NCI-H2081 treated with DMSO at 0.1 percent for 48 hours (cell line): ENCODE measurements around the gene DOCK3.

Source experiments
- DNase-seq: peaks from one replicate; lab custom pipeline; 2025; lab: John Stamatoyannopoulos, UW

Gene DOCK3

GRCh38 chr3:50674349-50675178 is at the start of gene DOCK3:
DOCK3 (plus strand) TSS chr3:50674927; CDS start chr3:50675264, 337 bp downstream.
- no peak for DNase-seq

DNA sequence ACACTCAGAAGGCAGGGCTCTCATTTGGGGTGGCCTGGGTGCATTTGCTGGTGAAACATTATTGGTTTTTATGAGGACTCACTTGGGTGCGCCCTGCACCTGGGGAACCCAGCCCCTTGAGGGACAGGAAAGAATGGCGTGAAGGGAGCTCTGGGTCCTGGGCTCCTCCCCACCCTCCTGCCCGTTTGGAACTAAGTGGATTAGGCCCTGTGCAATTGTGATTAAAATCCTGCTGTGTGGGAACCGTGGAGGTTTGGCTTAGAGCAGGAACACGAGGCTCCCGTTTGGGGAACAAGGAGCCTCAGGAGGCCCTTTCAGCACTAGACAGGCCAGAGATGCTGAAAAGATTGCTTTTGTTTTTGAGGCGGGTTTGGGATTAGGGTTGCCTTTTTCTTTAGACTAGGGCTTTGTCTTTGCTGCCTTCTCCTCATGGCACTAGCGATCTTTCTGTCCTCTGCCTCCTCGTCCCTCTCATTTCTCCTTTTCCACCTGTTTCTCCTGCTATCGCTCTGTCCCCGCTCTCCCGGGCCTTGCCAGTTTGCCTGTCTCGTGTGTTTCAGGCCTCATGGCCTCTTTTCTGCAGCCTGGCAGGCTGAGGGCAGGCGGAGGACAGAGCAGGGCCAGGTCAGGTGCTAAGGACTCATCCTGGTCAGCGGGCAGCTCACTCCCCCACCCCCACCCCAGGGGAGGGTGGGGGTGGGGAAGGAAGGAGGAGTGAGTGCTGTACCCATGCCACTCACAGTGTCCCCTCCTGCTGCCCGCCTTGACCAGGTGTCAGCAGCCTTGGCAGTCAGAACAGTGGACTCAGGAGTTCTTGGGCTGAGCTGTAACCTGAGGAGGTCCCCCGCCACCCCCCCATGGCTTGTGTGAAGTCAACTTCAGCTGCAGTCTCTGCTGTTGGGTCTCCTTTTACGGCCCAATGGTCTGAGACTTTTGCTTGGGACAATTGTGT is 49.2 kb upstream of the DOCK3 start:
- DNase-seq = no peak

- no peak for DNase-seq
These were observed 48.3 kb upstream of the DOCK3 start for GRCh38 chr3:50626401-50626800.

- no peak for DNase-seq
These were observed 47.2 kb upstream of the DOCK3 start for GRCh38 chr3:50627407-50628051.

DNA sequence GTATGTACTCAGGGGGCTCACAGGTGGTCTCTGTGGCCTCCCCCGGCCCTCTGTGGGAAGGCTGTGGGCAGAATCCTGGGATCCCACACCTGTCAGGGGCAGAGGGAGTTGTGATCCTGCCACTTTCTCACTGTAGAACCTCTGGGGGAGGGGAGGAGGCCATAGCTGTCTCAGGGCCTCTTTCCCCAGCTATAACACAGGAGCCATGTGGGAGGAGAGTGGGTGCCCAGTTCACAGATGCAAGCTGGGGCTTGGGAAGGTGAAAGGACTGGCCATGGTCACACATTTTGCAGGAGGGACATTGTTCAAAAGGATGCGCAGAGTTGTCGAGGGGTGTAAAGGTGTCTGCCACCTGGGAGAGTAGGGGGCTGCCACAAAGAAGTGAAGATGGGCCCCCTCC is 46.1 kb upstream of the DOCK3 start:
- DNase-seq = no peak

DNA sequence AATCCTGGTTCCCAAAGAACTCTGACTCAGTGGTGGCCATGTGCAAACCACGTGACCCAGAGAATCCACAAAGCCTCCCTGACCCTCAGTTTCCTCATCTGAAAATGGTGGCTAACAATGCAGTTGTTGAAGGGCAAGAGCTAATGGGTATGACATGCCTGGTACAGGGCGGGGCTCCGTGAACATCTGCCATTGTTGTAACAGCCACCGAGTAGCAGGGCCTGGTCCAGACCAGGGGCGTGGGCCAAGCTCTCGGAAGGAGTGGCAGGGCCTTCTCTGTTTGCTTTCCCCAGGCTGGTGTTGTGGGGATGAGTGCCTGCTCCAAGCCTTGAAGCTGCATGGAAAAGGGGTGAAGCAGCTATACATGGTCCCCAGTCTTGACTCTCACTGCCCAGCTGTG is 44.3 kb upstream of the DOCK3 start:
- no peak for DNase-seq

DNA sequence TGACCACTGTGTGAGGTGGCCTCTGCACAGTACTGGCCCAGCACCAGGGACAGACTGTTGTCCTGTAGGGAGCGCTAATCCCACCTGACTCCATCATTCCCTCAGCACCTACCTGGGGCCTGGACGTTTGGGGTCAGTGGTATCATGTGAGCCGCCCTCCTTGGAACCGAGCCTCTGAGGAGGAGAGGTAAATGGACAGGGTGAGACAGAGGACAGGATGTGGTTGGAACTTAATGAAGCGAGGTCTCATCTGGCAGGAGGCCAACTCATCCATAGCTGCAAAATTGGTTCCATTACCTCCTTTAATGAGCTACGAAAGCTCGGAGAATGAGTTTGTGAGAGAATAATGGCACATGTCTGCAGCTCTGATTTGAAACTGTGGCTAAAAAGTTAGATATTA is 43.9 kb upstream of the DOCK3 start:
- DNase-seq = no peak

- DNase-seq = no peak
These were observed 42.3 kb upstream of the DOCK3 start for GRCh38 chr3:50632450-50632849.

DNA sequence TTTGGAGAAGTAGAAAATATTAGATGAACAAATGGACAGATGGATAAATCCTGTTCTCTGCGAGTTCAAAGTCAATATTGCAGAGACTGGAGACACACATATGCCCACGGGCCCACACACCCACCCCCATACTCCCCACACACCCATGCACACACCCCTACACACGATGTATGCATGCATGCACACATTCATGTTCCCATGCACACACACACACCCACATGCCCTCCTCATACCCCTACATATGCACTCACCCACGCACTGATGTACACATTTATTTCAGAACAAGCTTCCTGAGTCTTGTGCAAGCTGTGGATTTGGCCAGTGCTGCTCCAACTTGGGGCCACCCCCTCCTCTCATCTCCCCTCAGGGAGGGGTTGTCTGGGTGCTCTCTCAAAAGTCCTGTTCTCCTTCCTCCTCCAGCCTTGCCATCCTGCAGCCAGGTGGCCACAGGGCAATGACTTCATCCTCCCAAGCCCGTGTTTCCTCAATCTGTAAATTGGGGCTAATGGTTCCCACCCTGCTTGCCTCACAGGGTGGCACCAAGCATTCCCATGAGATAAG is 41.4 kb upstream of the DOCK3 start:
- no peak for DNase-seq

DNA sequence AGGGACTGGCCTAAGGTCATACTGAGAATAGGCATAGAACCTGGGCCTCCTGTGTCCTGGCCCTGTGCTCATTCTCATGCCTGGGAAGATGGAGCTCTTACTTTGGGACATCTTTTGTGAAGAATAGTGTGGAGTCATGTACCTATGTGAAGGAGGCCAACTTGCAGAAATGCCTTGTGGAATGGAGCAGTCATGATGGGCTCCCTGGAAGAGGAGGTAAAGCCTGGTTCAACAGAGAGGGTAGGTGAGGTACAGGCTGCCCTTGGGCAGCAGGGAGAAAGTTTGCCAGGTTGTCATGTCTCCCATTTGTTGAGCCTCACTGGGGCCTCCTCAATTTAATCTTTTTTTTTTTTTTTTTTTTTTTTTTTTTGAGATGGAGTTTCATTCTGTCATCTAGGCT is 39.7 kb upstream of the DOCK3 start:
- no peak for DNase-seq

GRCh38 chr3:50637011-50637410 is 37.7 kb upstream of the DOCK3 start:
- DNase-seq = no peak

- DNase-seq = no peak
These were observed 36.8 kb upstream of the DOCK3 start for GRCh38 chr3:50637945-50638344.

DNA sequence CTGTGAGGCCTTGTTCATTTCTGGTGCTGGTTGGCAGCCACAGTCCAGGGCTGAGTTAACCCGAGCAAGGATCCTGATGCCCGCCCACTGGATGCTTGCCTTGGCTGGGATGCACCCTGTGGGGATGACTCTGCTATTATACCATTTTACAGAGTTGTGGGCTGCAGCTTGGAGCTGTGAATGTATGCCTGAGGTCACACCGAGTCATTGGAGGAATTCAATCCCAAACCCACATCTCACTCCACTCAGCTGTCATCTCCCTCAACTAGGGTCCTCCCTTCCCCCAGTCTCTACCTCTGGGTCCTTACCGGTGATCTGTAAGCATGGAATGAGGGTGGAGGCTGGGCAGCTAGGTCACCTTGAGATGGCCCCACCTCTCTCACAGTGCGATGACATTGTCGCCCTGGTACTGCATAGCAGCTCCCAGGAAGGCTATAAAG is 35.7 kb upstream of the DOCK3 start:
- DNase-seq = no peak

- no peak for DNase-seq
These were observed 32.3 kb upstream of the DOCK3 start for GRCh38 chr3:50642382-50642781.

DNA sequence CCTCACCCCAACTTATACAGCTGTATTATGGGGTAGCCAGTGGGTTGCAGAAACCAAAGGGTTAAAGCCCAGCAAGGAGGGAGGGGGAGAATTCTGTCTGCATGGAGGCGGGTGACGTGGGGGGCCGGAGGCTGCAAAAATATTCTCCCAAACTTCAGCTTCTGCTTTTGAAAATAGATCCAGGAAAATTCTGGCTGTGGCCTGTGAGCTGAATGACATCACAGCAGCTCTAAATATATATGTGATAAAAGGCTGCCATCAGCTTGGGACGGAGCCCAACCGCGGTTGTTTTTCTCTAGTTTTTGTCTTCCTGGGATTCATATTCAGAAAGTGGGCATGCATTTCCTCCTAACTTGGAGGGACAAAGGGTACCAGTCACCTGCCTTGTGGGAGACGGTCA is 30.2 kb upstream of the DOCK3 start:
- no peak for DNase-seq

DNA sequence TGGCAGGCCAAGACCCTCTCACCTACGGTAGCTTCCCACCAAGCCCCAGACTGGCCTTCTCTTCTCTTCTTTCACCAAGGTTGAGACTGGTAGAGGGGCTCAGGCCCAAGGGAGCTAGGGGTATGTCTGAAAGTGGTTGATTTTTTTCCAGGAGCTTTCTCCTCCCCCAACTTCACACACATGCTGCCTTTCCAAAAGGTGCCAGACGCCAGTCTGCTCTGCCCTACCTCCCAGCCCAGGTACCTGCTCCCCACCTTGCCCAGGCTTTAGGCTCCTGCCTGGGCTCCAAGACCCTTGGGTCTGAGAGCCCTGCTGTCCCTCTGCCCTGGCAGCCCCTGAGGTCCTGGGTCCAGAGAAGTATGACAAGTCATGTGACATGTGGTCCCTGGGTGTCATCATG is 29.3 kb upstream of the DOCK3 start:
- no peak for DNase-seq

DNA sequence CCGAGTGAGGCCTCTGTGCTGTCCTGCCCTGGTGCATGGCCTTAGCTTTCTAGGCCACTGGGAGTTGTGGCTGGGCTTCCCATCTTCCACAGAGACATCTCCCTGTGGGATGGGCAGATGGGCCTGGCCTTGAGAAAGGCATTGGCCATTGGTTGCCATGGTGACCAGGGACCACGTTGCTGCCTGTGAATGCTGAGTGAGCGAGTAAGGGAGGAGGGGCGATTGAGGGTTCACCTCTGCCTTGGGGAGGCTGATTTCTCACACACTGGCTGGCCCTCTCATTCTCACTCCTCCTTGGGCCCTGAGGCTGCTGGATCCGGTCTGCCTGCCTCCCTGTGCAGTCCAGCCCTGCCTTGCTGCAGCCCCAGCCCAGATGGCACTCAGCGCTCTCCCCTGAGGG is 26.4 kb upstream of the DOCK3 start:
- no peak for DNase-seq

GRCh38 chr3:50648944-50649343 is 25.8 kb upstream of the DOCK3 start:
- DNase-seq = no peak

GRCh38 chr3:50649451-50649931 is 25.2 kb upstream of the DOCK3 start:
- DNase-seq = no peak

DNA sequence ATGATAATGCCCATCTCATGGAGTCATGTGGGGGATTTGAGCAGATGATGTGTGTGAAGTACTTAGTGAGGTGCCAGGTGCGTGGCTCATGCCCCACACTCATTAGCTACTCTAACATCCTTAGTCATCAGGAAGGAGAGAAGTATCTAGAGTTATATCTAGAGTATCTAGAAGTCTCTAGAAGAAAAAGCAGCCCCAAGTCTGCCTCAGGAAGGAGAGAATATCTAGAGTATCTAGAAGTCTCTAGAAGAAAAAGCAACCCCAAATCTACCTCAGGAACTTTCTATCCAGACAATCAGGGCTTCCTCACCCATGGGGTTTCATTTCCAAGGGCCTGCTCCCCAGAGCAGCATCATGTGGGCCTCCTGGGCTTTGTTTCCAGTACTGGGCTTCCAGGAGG is 24.7 kb upstream of the DOCK3 start:
- no peak for DNase-seq

DNA sequence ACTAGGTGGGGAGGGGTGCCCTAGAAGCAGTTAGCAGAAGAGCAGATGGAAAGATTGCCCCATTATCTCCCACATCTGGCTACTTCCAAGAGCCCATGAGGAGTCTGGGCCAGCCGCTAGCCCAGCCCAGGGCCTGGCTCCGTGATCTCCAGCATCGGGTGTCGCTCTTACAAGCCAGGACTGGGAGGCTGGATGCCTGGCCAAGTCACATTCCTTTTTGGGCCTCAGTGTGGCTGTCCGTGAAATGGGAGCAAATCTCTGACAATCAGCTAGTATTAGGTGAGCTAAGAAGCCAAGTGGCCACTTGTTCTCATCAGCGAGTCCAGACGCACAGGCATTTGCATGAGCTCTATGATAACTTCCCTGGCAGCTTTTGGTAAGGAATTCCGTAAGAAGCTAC is 23.3 kb upstream of the DOCK3 start:
- DNase-seq = no peak

DNA sequence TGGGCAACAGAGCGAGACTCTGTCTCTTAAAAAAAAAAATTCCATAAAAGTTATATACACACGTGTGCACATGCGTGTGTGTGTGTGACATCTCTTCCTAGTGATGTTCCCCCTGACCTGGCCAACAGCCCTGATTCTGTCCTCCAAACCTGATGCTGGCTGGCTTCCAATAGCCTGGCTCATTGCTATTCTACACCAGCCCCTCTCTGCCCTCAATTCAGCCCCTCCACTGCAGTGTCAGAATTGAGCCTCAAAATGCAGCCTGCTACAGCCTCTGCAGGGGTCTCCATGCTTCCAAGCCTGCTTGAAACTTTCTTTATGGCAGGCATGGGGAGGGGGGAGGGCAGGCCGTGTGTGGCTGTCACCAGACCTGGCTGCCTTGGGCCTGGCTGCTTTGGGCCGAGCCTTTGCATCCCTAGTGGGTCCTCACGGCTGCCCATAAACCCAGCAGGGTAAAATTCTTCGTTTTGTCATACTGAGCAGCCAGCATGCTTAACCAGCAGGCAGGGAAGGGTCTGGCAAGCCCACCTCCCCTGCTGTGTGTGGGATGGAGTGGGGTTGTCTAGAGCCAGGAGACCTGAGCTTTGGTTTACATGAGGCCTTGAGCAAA is 22.7 kb upstream of the DOCK3 start:
- DNase-seq = no peak
